Measurements from ENCODE around the gene SOX21.
"Not testable (repeated sequence)": the region's sequence is repeated elsewhere in the genome, so short reads cannot be mapped to it uniquely, and the experiment has no call there.

The SOX21 gene

GRCh38 chr13:94712287-94712811, at the start of gene SOX21:
Gene SOX21, minus strand, starts transcription at chr13:94712545. Its CDS starts 496 bp downstream, at chr13:94712049.
- no peak for DNase-seq

GRCh38 chr13:94761407-94761806, 49.1 kb upstream of the SOX21 start:
- no peak for DNase-seq

- DNase-seq: no peak
These were observed 46.9 kb upstream of the SOX21 start for GRCh38 chr13:94759120-94759728.

DNA sequence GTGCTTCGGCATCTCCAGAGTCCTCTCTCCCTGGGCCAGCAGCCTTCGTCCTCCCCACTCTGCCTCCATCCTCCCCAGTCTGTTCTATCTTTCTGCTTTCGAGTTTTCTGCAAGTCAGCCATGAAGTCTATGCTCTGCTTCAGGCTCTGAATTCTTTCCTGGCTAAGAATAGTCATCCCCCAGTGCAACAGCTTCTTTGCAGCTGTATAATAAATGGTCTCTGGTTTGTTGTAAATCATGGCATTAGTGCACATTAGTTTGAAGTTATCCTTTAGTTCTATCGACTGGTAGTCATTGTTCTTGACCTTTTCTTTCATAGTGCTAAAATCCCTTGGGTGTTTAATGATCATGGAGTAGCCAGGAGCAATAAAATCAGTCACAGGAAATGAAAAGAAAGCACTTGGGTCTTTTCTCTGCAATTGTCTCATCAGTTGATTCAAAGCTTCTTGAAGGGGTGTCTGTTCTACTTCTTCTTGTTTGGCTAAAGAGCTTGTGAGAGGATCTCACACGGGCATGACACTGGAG, 46.2 kb upstream of the SOX21 start:
- no peak for DNase-seq

- no peak for DNase-seq
These were observed 41.0 kb upstream of the SOX21 start for GRCh38 chr13:94753327-94753726.

GRCh38 chr13:94749162-94749561, 36.8 kb upstream of the SOX21 start:
- no peak for DNase-seq

GRCh38 chr13:94739235-94739634, 26.9 kb upstream of the SOX21 start:
- no peak for DNase-seq

DNA sequence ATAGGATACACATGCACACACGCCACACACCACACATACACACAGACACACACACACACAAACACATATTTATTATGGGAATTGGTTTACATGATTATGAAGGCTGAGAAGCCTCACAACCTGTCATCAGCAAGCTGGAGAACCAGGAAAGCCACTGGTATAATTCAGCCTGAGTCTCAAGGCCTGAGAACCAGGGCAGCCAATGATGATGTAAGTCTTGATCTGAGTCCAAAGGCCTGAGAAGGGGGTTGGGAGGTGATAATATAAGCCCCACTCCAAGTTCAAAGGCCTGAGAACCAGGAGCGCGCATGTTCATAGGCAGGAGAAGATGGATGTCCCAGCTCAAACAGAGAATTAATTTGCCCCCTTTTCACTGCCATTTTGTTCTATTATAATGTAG, 18.7 kb upstream of the SOX21 start:
- no peak for DNase-seq

DNA sequence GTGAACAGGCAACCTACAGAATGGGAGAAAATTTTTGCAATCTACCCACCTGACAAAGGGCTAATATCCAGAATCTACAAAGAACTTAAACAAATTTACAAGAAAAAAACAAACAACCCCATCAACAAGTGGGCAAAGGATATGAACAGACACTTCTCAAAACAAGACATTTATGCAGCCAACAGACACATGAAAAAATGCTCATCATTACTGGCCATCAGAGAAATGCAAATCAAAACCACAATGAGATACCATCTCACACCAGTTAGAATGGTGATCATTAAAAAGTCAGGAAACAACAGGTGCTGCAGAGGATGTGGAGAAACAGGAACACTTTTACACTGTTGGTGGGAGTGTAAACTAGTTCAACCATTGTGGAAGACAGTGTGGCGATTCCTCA, 17.6 kb upstream of the SOX21 start:
- DNase-seq: not testable (repeated sequence)

GRCh38 chr13:94726425-94726824, 14.1 kb upstream of the SOX21 start:
- no peak for DNase-seq

GRCh38 chr13:94722609-94723345, 10.4 kb upstream of the SOX21 start:
- no peak for DNase-seq

DNA sequence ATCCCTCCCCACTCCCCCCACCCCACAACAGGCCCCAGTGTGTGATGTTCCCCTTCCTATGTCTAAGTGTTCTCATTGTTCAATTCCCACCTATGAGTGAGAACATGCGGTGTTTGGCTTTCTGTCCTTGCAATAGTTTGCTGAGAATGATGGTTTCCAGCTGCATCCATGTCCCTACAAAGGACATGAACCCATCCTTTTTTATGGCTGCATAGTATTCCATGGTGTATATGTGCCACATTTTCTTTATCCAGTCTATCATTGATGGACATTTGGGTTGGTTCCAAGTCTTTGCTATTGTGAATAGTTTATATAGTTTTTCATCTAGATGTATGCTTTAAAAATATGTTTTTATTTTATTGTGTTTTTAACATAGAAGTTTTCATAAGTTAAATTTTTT, 6.4 kb upstream of the SOX21 start:
- not testable (repeated sequence) for DNase-seq

GRCh38 chr13:94717916-94718315, 5.6 kb upstream of the SOX21 start:
- DNase-seq: no peak

GRCh38 chr13:94716016-94716415, 3.7 kb upstream of the SOX21 start:
- no peak for DNase-seq

- DNase-seq: no peak
These were observed 1.3 kb upstream of the SOX21 start for GRCh38 chr13:94713561-94714182.

DNA sequence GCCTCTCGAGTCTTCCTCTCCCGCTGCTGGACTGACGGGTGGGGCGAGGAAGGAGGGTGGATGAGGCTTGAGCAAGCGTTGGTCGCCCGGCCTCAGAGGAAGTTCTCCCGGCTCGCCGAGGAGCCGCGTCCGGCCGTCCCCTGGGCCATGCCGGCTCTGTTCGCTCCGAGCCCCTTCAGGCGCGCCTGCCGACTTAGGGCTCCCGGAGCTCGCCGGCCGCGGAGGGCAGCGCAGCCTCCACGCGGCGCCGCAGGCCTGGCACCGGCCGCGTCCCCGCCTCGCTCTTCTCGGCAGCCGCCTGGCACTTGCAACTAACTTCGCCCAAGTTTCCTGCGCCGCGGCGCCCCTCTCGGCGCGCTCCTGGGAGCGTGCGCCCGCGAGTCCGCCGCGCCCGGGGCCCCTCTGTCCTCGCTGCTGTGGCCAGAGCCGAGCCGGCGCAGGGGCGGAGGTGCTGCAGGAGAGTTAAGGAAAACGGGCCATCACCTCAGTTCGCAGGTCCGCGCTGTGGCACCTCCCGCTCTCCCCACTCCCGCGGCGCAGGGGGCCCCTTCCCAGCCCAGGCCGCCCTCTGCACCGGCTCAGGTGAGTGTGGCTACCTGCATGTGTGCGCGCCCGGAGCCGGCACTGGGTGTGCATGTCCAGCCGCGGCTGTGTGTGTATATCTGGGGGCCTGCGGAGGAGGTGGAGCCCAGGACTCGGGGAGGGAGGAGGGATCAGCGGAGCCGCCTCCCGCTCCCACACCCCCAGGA, 641 bp upstream of the SOX21 start:
- DNase-seq: no peak

DNA sequence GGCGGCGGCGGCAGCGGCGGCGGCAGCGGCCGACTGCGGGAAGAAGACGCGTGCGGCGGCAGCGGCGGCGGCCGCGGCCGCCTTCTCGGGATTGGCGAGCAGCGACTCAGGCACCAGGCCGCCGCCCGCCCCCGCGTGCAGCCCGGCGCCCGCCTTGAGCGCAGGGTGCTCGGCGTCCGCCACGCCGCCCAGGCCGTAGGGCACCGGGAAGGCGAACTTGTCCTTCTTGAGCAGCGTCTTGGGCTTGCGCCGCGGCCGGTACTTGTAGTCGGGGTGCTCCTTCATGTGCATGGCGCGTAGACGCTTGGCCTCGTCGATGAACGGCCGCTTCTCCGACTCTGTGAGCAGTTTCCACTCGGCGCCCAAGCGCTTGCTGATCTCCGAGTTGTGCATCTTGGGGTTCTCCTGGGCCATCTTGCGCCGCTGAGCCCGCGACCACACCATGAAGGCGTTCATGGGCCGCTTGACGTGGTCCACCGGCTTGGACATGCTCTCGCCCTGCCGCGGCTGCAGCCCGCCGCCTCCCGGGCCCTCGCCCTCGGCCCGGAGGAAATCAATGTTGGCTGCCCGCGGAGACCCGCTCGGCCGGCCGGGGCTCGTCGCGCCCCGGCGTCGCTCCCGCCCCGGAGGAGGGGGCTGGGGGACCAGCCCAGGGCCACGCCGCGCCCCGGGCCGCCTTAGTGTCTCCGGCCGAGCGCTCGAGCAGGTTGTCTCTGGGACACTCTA, 621 bp downstream of the SOX21 start:
- DNase-seq: no peak

DNA sequence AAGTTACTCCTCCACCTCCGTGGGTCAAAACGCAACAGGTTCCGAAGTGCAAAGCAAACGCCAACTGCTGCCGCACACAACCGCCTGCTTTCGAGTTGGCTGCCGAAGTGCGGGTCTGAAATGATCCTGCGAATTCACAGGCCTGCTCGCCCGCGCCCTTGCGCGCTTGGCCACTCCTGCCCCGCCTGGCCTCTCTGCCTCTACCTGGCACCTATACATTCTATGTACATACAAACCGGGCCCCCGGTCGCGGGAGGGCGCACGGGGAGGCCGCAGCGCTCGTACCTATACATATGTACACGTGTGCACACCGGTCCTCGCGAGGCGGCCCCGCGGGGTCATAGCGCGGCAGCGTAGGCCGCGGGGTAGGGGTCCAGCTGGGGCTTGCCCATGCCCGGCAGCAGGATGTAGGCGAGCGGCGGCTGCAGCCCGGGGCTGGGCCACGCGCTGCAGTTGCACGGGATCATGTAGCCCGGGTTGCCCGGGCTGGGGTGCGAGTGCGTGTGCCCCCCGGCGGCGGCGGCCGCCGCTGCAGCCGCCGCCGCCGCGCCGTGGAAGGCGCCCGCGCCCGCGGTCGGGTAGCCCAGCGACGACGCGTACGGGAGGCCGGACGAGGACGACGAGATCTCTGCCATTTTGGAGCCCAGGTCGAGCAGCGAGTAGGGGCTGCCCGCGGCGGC, 1.3 kb downstream of the SOX21 start:
- DNase-seq: peak; percentile 44

GRCh38 chr13:94710065-94710781, 2.1 kb downstream of the SOX21 start:
- no peak for DNase-seq

DNA sequence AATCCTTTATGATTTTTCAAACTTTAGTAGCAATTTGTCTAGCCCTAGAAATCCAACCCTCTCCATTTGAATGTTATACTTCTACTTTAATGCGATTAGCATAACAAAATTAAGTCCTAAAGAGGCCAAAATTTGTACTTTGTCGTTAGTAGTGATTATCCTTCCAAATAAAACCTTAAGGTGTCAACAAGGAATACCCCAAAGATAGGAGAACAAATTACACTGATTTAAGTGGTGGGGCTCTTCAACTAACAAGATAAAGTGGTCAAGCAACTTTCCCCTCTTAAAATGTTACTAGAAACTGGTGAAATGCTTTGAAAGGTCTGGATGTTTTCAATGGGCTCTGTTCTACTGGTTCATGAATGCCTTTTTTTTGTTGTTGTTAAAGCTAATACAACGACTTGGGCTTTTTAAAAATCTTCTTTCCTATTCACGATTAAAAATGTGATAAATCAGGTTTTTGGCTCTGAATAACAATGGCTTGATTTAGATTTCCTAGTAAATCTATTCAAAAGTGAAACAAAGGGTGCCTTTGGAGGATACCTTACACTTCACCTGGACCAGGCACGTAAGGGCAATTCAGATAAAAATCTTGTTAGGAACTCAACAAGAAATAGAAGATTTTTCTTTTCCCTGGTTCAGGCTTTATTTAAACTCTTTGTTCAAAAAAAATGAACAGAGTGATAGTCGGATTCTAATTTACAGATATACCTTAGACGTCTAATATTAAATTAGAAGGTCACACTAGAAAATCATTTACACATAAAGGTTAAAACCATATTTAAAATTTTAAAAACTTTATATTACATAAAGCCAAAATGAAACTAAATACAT, 3.1 kb downstream of the SOX21 start:
- DNase-seq: no peak
